IMR-90 (cell line): ENCODE measurements around the gene ULK1. TPM values are rescaled to one million over a fixed set of nuclear protein-coding genes. Genes with fewer than 3 reads are reported as not detected.

Source experiments
- ATAC-seq: fragments of 200-7000 bp; cut with Tn5 transposase; 2 replicates; pipeline ENCODE4 v1.9.1; 2020; ENCODE audit warnings: low read depth, mild to moderate bottlenecking, moderate library complexity
- BruUV-seq: library from RNA; stranded (reverse); fragments of 400-500 nt; replicated peaks from 2 replicates; lab custom pipeline; 2021; lab: Mats Ljungman, UMichigan
- CTCF ChIA-PET: fragments of 300-600 bp; formaldehyde crosslinking; extraction: SDS; loops from one replicate; lab custom pipeline; 2021; ENCODE audit warnings: antibody characterized with exemption; lab: Yijun Ruan, JAX
- POLR2A ChIA-PET: fragments of 300-600 bp; sonication (Branson Sonifier 250); formaldehyde crosslinking; loops from one replicate; lab custom pipeline; 2022; ENCODE audit warnings: antibody characterized with exemption; ENCODE audit not compliant: unreplicated experiment; lab: Charles Lee
- DNase-seq: peaks from one replicate; pipeline ENCODE4 v3.0.0; 2013
- H2AFZ ChIP-seq: replicated peaks from 2 replicates; pipeline ENCODE3; 2013; ENCODE audit warnings: low read length, mild to moderate bottlenecking; ENCODE audit not compliant: poor library complexity
- H2AK5ac ChIP-seq: 2 replicates; pipeline ENCODE4 v1.6.1; 2013; ENCODE audit warnings: low read depth, low read length, inconsistent platforms
- H2AK9ac ChIP-seq: replicated peaks from 2 replicates; pipeline ENCODE3; 2013; ENCODE audit warnings: mild to moderate bottlenecking, low read depth, low read length, moderate library complexity; ENCODE audit not compliant: poor library complexity
- H2BK120ac ChIP-seq: 2 replicates; pipeline ENCODE4 v1.6.1; 2013; ENCODE audit warnings: low read depth, low read length, inconsistent platforms
- H2BK15ac ChIP-seq: 3 replicates; pipeline ENCODE4 v1.6.1; 2013; ENCODE audit warnings: low read depth, low read length, inconsistent platforms
- H2BK20ac ChIP-seq: 2 replicates; pipeline ENCODE4 v1.6.1; 2013; ENCODE audit warnings: low read depth, mild to moderate bottlenecking, inconsistent platforms, low read length, moderate library complexity
- H2BK5ac ChIP-seq: 2 replicates; pipeline ENCODE4 v1.6.1; 2013; ENCODE audit warnings: mild to moderate bottlenecking, low read depth, low read length, inconsistent platforms; ENCODE audit not compliant: poor library complexity, severe bottlenecking
- H3K14ac ChIP-seq: replicated peaks from 2 replicates; pipeline ENCODE4 v1.6.1; 2013; ENCODE audit warnings: low read depth, low read length, inconsistent platforms
- H3K18ac ChIP-seq: 2 replicates; pipeline ENCODE4 v1.6.1; 2013; ENCODE audit warnings: low read depth, low read length, control low read depth
- H3K23ac ChIP-seq: 2 replicates; pipeline ENCODE4 v1.6.1; 2013; ENCODE audit warnings: low read depth, low read length, inconsistent platforms
- H3K27ac ChIP-seq: 2 replicates; pipeline ENCODE4 v1.5.1; 2013; ENCODE audit warnings: mild to moderate bottlenecking, control low read depth, low read length; ENCODE audit not compliant: insufficient read depth
- H3K27me3 ChIP-seq: 2 replicates; pipeline ENCODE4 v1.6.1; 2013; ENCODE audit warnings: low read length; ENCODE audit not compliant: control insufficient read depth, insufficient read depth
- H3K36me3 ChIP-seq: 2 replicates; pipeline ENCODE4 v1.6.1; 2013; ENCODE audit warnings: low read length, mixed read lengths; ENCODE audit not compliant: control insufficient read depth, insufficient read depth
- H3K4ac ChIP-seq: 2 replicates; pipeline ENCODE4 v1.6.1; 2013; ENCODE audit warnings: low read depth, low read length, inconsistent platforms
- H3K4me1 ChIP-seq: 2 replicates; pipeline ENCODE4 v1.6.1; 2013; ENCODE audit warnings: low read length, mixed read lengths; ENCODE audit not compliant: control insufficient read depth, insufficient read depth
- H3K4me2 ChIP-seq: 2 replicates; pipeline ENCODE4 v1.6.1; 2013; ENCODE audit warnings: low read depth, mild to moderate bottlenecking, control low read depth, low read length, moderate library complexity
- H3K4me3 ChIP-seq: 2 replicates; pipeline ENCODE4 v1.5.1; 2013; ENCODE audit warnings: low read depth, mild to moderate bottlenecking, control low read depth, low read length, moderate library complexity; ENCODE audit not compliant: insufficient read depth
- H3K56ac ChIP-seq: 2 replicates; pipeline ENCODE4 v1.6.1; 2013; ENCODE audit warnings: low read length, inconsistent platforms; ENCODE audit not compliant: insufficient read depth; ENCODE audit errors: extremely low read depth
- H3K79me1 ChIP-seq, 2 experiments: 2 replicates each; pipeline ENCODE4 v1.6.1; 2013; ENCODE audit warnings: low read length in 2 of 2, inconsistent platforms in 1 of 2, low read depth in 1 of 2
- H3K9ac ChIP-seq: 2 replicates; pipeline ENCODE4 v1.6.1; 2013; ENCODE audit warnings: low read depth, low read length, control low read depth
- H3K9me1 ChIP-seq: 2 replicates; pipeline ENCODE4 v1.6.1; 2013; ENCODE audit warnings: low read length, inconsistent platforms; ENCODE audit not compliant: insufficient read depth
- H3K9me3 ChIP-seq: 2 replicates; pipeline ENCODE4 v1.6.1; 2013; ENCODE audit warnings: low read length; ENCODE audit not compliant: control insufficient read depth, insufficient read depth
- H4K20me1 ChIP-seq: 2 replicates; pipeline ENCODE4 v1.6.1; 2013; ENCODE audit warnings: low read length, inconsistent platforms; ENCODE audit not compliant: insufficient read depth
- H4K5ac ChIP-seq: 2 replicates; pipeline ENCODE4 v1.6.1; 2013; ENCODE audit warnings: mild to moderate bottlenecking, low read depth, low read length, control low read depth
- H4K8ac ChIP-seq, 2 experiments: 2 replicates each; pipeline ENCODE4 v1.6.1; 2013; ENCODE audit warnings: low read depth in 2 of 2, low read length in 2 of 2, control low read depth in 1 of 2, inconsistent platforms in 1 of 2
- H4K91ac ChIP-seq: 2 replicates; pipeline ENCODE4 v1.6.1; 2013; ENCODE audit warnings: low read depth, low read length, inconsistent platforms; ENCODE audit not compliant: insufficient read depth
- CEBPB ChIP-seq: IDR thresholded peaks from 2 replicates; pipeline ENCODE4 v1.6.1; 2012; ENCODE audit warnings: low read depth, low read length, improper control_type of control experiment
- CHD1 ChIP-seq: IDR thresholded peaks from 2 replicates; pipeline ENCODE4 v1.6.1; 2012; ENCODE audit warnings: low read depth, low read length, improper control_type of control experiment
- MAFK ChIP-seq: IDR thresholded peaks from 2 replicates; pipeline ENCODE4 v1.6.1; 2012; ENCODE audit warnings: low read depth, low read length, improper control_type of control experiment
- MAZ ChIP-seq: IDR thresholded peaks from 2 replicates; pipeline ENCODE4 v1.6.1; 2012; ENCODE audit warnings: low read depth, mild to moderate bottlenecking, low read length, improper control_type of control experiment, moderate library complexity, borderline replicate concordance
- RCOR1 ChIP-seq: IDR thresholded peaks from 2 replicates; pipeline ENCODE4 v1.6.1; 2012; ENCODE audit warnings: mild to moderate bottlenecking, low read length, improper control_type of control experiment; ENCODE audit not compliant: insufficient replicate concordance
- RFX5 ChIP-seq: IDR thresholded peaks from 2 replicates; pipeline ENCODE4 v1.8.0; 2012; ENCODE audit warnings: low read depth, mild to moderate bottlenecking, low read length, moderate library complexity
- USF2 ChIP-seq: fragments of 150-350 bp; IDR thresholded peaks from 2 replicates; pipeline ENCODE4 v1.6.1; 2017; ENCODE audit warnings: mild to moderate bottlenecking, antibody characterized with exemption, low read length, low read depth
- WGBS, 2 experiments: methylation state at CpG; one replicate each; pipeline versions ENCODE4 v1.1.5 to v1.1.7; 2013; ENCODE audit warnings: missing lambda C conversion rate in 2 of 2; ENCODE audit not compliant: insufficient read length in 1 of 2; ENCODE audit errors: extremely low coverage in 2 of 2; 5-methylcytosine and 5-hydroxymethylcytosine counted together
- dilution Hi-C: fragments of 300-500 bp; cut with HindIII; formaldehyde crosslinking; loops from one replicate; pipeline ENCODE4 v1.14.3; 2018; ENCODE audit warnings: low sequenced_read_pairs; ENCODE audit not compliant: unreplicated experiment
- in situ Hi-C: fragments of 300-500 bp; cut with MboI; formaldehyde crosslinking; loops from 3 replicates; pipeline ENCODE4 v1.14.3; 2019; ENCODE audit warnings: low sequenced_read_pairs, inconsistent platforms, mixed read lengths
- intact Hi-C: fragments of 100-400 bp; cut with micrococcal nuclease; formaldehyde crosslinking; loops from 2 replicates; pipeline ENCODE4 v1.10.0; 2022
- polyA plus RNA-seq, 3 experiments: library from polyadenylated mRNA; depleted of rRNA; stranded (reverse); fragments of >200 nt; gene quantifications; 2 replicates each; pipeline ENCODE4 v1.2.3, GENCODE V29; 2012; ENCODE audit warnings: low replicate concordance in 1 of 3
- total RNA-seq: library from RNA; depleted of rRNA; stranded (reverse); fragments of >200 nt; gene quantifications from 2 replicates; pipeline ENCODE4 v1.2.3, GENCODE V29; 2012

The ULK1 gene
- total and polyA plus RNA-seq, 2 of the 4 experiments (the other 2 are of a cell fraction) = 1.8 to 19.2 TPM

GRCh38 chr12:131869871-131870418 is 24.5 kb upstream of the ULK1 start:
- H2AFZ ChIP-seq = peak overlapping the region; percentile 80
- peaks cover 2% of the 10 kb centered on the region; the same call in 1 of the 2 replicates for H3K9me3 ChIP-seq
- H2BK120ac ChIP-seq = peak overlapping the region; percentile 44
- H3K79me1 ChIP-seq = no peaks in the 10 kb centered on the region
- H3K18ac ChIP-seq = no peak overlapping the region
- no peak overlapping the region for H3K4me3 ChIP-seq
- no peaks in the 10 kb centered on the region for H3K27me3 ChIP-seq
- no peak overlapping the region for H3K4me2 ChIP-seq
- no peaks in the 10 kb centered on the region for H4K20me1 ChIP-seq
- no peak overlapping the region for H3K9ac ChIP-seq
- no peak overlapping the region for H3K27ac ChIP-seq
- DNase-seq (peak; percentile 62), ATAC-seq (0 out of 2 replicates have a peak, but pooled peaks have one; percentile 18)
- H3K4ac ChIP-seq = peak overlapping the region; percentile 73
- WGBS, 2 experiments = 77% methylated on average over 3 of the region's 16 CpGs; no CpG with 5 or more reads in 1 of the 2 experiments
- H2BK5ac ChIP-seq = no peak overlapping the region
- in situ Hi-C loops = no loop called here
- H2AK9ac ChIP-seq = peak overlapping the region; percentile 90
- ChIA-PET CTCF (interaction anchor here (0.6 kb wide), 1 partner anchor 1035 kb away, joined by 7 read pairs; no protein-coding TSS in a partner anchor), POLR2A (no interaction called here)
- no peak overlapping the region for H4K5ac ChIP-seq
- dilution Hi-C loops = no loop called here
- no peak overlapping the region for H3K23ac ChIP-seq
- H2AK5ac ChIP-seq = peak overlapping the region; percentile 94
- H3K36me3 ChIP-seq = no peaks in the 10 kb centered on the region
- peak overlapping the region; percentile 91; the same call in 1 of the 3 replicates for H2BK15ac ChIP-seq
- intact Hi-C loops = no loop called here
- TF ChIP-seq CHD1 (no peak), MAFK (no peak), MAZ (no peak), RCOR1 (no peak), RFX5 (no peak), CEBPB (0 out of 2 replicates have a peak, but pooled peaks have one; percentile 13), USF2 (no peak)
- H3K4me1 ChIP-seq = peaks cover 4% of the 10 kb centered on the region; the same call in 1 of the 2 replicates
- no peak overlapping the region; a peak in 1 of 4 replicates for H4K8ac ChIP-seq
- peak overlapping the region; percentile 21; the same call in 1 of the 2 replicates for H4K91ac ChIP-seq
- peak overlapping the region; percentile 45; the same call in 1 of the 2 replicates for H2BK20ac ChIP-seq
- peaks cover 5% of the 10 kb centered on the region for H3K9me1 ChIP-seq
- H3K56ac ChIP-seq = no peak overlapping the region
- peak overlapping the region; percentile 37; the same call in 1 of the 2 replicates for H3K14ac ChIP-seq
- no TSS peak for BruUV-seq
